Activated CD8-positive, alpha-beta memory T cell treated with anti-CD3 and anti-CD28 coated beads, Interleukin-2, amount 50 U/mL, for 4 hours (primary cell): ENCODE data around the gene C17orf114.
"Not testable (repeated sequence)": the region's sequence is repeated elsewhere in the genome, so short reads cannot be mapped to it uniquely, and the experiment has no call there.

ENCODE experiments used
- DNase-seq: peaks from one replicate; pipeline ENCODE4 v3.0.0-alpha.2; 2020

C17orf114 gene

GRCh38 chr17:4802228-4802627, at the start of gene C17orf114:
Gene C17orf114, minus strand, starts transcription at chr17:4802328.
- DNase-seq: no peak

GRCh38 chr17:4851084-4851483, 49.0 kb upstream of the C17orf114 start:
- no peak for DNase-seq

- DNase-seq: no peak
These were observed 48.1 kb upstream of the C17orf114 start for GRCh38 chr17:4850246-4850645.

GRCh38 chr17:4849011-4849536, 46.9 kb upstream of the C17orf114 start:
- DNase-seq: no peak

- no peak for DNase-seq
These were observed 44.7 kb upstream of the C17orf114 start for GRCh38 chr17:4846635-4847390.

- DNase-seq: no peak
These were observed 43.0 kb upstream of the C17orf114 start for GRCh38 chr17:4845118-4845517.

- no peak for DNase-seq
These were observed 41.3 kb upstream of the C17orf114 start for GRCh38 chr17:4843321-4844000.

GRCh38 chr17:4842376-4842775, 40.2 kb upstream of the C17orf114 start:
- DNase-seq: no peak

DNA sequence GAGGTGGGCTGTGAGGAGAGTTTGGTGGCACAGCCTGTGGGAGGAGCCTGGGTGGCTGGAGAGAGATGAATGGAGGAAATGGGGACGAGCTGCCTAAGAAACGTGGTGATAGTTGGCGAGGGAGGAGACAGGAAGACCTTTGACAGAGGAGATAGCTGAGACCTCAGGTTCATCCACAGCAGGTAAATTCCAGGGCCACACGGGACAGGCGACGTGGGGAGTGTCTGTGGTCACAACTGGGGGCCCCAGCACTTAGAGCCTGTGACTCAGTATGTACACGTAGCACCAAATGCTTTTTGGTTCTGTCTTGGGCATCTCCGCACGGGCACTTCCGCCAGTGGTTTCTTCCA, 38.7 kb upstream of the C17orf114 start:
- no peak for DNase-seq

GRCh38 chr17:4839965-4840892, 38.1 kb upstream of the C17orf114 start:
- DNase-seq: no peak

GRCh38 chr17:4839221-4839620, 37.1 kb upstream of the C17orf114 start:
- DNase-seq: no peak

- DNase-seq: no peak
These were observed 36.2 kb upstream of the C17orf114 start for GRCh38 chr17:4838309-4838785.

DNA sequence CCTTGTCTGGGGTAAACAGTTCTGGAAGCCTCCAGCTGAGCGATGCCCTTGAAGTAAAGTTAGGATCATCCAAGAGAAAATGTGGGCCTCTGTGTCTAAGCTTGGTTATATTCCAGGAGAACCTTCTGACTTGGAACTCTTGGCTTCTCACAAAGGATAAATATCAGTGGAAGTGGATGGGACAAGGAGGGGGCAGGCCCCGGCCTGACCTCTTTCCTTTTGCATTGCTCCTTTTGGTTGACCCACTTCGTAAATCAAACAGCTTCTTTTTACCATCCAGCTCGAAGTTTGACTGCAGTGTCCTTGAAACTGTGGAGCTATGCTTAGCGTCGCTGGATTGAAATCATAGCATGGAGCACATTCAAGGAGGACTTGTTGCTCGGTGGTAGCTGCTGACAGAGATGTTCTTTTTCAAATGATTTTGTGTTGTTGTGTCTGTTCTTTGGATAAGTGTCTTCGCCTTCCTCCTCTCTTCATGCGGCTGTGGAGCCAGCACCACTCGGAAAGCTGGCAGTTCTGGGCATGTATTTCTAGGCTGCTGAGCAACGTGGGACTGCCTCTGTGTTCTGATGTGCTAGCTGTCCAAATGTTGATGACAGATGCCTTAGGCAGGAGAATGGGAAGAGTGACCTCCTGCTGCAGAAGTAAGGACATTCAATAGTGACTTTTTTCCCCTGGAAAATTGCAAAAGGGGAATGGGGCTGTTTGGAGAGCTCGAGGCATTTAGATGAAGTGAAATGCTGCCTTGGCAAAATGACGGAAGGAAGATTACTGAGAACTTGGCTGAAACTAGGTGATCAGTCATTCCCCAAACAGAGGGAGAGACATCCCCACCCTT, 35.6 kb upstream of the C17orf114 start:
- no peak for DNase-seq

GRCh38 chr17:4836221-4836620, 34.1 kb upstream of the C17orf114 start:
- DNase-seq: no peak

DNA sequence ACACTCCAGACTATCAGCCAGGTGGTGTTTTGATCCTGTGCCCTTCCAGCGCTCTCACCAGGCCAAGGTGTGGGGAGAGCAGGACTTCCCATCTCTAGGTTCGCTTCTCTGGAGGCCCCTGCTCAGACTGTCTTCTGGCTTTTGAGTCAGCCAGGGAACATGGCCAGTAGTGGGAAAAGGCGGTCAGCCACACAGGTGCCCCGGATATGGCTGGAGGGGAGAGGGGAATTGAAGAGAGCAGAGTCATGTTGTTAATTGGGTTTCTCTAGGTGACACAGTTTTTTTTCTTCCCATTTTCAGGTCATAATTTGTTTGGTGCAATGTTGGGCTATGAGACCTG, 32.5 kb upstream of the C17orf114 start:
- DNase-seq: no peak

DNA sequence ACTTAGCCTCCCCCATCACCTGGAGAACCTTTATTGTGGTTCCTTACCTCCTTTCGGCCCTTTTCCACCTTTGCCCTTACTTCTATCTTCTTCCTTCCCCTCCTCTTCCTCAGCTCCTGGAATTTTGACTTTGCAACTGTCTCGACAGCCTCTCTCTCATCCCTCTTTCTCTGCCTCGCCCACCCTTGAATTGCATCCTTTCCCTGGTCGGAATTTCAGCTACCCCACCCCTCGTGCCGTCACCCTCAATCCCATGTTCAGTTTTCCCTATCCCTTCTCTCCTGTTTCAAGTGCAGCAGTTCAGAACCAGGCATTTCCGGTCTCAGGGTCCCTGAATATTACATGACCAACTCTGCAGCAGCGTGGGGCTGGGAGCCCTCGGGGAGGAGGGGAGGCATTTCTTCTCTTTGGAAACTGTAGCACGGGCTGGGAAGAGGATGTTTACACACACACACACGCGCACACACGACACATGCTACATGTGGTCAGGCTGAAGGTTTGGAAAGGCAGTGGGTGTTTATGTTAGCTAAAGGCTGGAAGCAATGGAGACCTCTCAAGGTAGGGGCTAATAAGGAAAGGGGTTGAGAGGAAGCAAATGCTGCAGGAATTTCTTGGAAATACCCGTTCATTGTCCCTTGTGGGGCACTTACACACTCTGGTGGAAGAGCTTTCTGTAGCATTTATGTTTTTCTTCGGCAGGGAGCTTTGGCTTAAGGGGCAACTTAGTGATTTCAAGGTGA, 32.0 kb upstream of the C17orf114 start:
- DNase-seq: no peak

DNA sequence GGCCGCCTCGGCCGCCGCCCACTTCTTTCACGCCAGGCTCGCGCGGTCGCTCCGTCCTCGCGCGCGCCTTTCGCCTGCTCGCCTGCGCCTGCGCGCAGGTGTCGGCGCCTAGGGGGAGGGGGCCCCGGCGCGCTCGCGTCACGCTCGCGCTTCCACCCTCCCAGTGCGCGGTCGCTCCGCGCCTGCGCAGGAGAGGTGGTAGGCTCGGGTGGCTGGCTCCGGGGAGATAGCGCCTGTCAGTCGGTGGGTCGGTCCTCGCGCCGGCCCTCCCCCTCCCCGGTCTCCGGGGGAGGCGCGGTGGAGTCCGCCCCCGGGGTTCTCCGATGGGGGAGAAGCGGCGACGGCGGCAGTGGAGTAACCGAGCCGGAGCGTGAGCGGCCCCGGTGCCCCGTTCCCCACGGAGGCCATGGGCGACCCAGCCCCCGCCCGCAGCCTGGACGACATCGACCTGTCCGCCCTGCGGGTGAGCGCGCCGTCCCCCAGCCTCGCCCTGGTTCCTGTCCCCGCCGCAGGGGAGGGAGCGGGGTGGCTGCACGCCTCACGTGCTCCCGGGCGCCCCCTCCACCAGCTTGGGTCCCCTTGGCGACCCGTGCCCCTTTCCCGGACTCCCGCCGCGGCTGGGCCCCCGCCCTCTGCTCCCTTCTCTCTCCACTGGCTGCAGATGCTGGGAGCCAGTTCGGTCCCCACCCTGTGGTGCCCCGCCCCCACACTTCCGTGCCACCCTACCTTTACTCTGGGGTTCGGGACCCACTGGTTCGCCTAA, 31.2 kb upstream of the C17orf114 start, which contains the start of gene MINK1:
TSS of gene MINK1 (plus strand) at position 163 of the 763 bp plus-strand sequence. CDS start at position 407, 244 bp downstream.
- peak; percentile 87 for DNase-seq

GRCh38 chr17:4832829-4833177, 30.7 kb upstream of the C17orf114 start:
- DNase-seq: not testable (repeated sequence)

DNA sequence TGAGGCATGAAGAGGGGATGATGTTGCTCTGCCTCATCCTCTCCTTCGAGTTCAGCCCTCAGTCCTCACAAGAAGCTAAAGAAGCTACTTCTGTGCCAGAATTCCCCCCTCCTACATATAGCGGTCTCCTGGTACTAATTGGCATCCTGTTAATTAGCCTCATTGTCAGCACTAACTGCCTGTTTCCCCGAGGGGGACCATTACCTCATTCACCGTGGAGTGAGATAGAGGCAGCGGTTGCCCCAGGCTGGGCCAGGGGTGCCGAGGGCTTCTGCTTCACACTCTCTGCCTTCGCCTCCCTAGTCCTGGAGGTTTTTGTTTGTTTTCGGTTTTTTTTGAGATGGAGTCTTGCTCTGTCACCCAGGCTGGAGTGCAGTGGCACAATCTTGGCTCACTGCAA, 25.3 kb upstream of the C17orf114 start:
- DNase-seq: no peak

DNA sequence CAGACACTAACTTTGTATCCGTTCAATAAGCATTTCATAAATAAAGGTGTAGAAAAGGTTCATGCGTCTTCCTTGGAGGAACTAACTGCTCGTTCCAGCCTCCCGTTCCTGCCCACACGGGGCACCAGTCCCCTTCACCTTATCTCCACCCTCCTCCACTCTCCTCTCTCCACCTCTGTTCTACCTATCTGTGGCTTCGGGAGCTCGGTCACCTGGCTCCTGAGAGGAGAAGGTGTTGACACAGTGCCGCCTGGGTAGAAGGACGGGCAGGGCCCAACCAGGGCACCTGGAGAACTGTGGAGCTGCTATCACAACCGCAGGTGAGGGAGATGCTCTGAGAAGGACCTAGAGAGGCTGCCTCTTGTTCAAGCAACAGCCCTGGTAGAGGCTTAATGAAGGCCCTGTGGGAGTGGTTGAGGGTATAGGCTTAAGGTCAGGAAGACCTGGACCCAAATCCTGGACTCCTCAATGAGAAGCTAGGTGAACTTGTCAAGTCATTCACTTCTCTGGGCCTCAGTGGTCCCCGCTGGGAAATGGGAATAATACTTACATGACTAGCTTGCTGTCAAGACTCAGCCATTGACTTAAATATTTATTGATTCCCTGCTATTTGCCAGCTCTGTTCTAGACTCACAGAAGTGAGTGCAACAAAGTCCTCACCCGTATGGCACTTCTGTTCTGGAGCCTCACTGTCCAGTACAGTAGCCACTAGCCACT, 21.4 kb upstream of the C17orf114 start:
- no peak for DNase-seq
